Suprapubic skin (tissue), 4 donors: Measurements from ENCODE around the gene NUP50.

Source experiments
- CTCF ChIP-seq, 2 donors: fragments of 200-600 bp in 1 of 2; fragments of 450-650 bp in 1 of 2; sonication (generic) in 1 of 2; IDR thresholded peaks; one replicate each; pipeline ENCODE4 v1.5.1; 2016 to 2019; ENCODE audit warnings: antibody characterized with exemption in 2 of 2, mild to moderate bottlenecking in 1 of 2, moderate library complexity in 1 of 2
- EP300 ChIP-seq: sonication (generic); formaldehyde crosslinking; IDR thresholded peaks from one replicate; pipeline ENCODE4 v1.6.1; 2017; ENCODE audit warnings: antibody characterized with exemption
- POLR2A ChIP-seq, 2 donors: fragments of 450-650 bp; IDR thresholded peaks; one replicate each; pipeline ENCODE4 v1.6.1; 2017; ENCODE audit warnings: antibody characterized with exemption in 2 of 2, mild to moderate bottlenecking in 2 of 2, moderate library complexity in 2 of 2
- POLR2AphosphoS5 ChIP-seq, 3 donors: sonication (generic); formaldehyde crosslinking; IDR thresholded peaks; one replicate each; pipeline ENCODE4 v1.6.1; 2017; ENCODE audit warnings: antibody characterized with exemption in 3 of 3

GRCh38 chr22:45231293-45231692 is 67.6 kb downstream of the NUP50 start:
- TF ChIP-seq POLR2A (IDR thresholded peaks at IDR 0.05) (no peak), EP300 (no peak), CTCF (IDR thresholded peaks at IDR 0.05) (no peak), POLR2AphosphoS5 (IDR thresholded peaks at IDR 0.05) (no peak)
